GM12878 (cell line): ENCODE results near the gene ANKRD28. TPM values are rescaled to one million over a fixed set of nuclear protein-coding genes. Genes with fewer than 3 reads are reported as not detected.

ENCODE experiments used
- ATAC-seq: fragments of 200-7000 bp; cut with Tn5 transposase; 3 replicates; pipeline ENCODE4 v1.9.1; 2020; ENCODE audit warnings: mild to moderate bottlenecking, moderate library complexity
- BruUV-seq: library from RNA; stranded (reverse); fragments of 400-500 nt; replicated peaks from 2 replicates; lab custom pipeline; 2021; lab: Mats Ljungman, UMichigan
- CTCF ChIA-PET: fragments of 300-600 bp; sonication (Branson Sonifier 250); formaldehyde crosslinking; extraction: SDS; loops from one replicate; lab custom pipeline; 2021; ENCODE audit warnings: inconsistent platforms; lab: Yijun Ruan, JAX
- POLR2A ChIA-PET: fragments of 350-600 bp; formaldehyde crosslinking; extraction: SDS; loops from one replicate; lab custom pipeline; 2021; ENCODE audit warnings: inconsistent platforms; lab: Charles Lee
- RAD21 ChIA-PET: fragments of 300-600 bp; sonication (Branson Sonifier 250); formaldehyde crosslinking; loops from one replicate; lab custom pipeline; 2023; ENCODE audit warnings: antibody characterized with exemption; ENCODE audit not compliant: unreplicated experiment; lab: Charles Lee
- SMC1A ChIA-PET: fragments of 300-600 bp; sonication (Branson Sonifier 250); formaldehyde crosslinking; loops from one replicate; lab custom pipeline; 2023; ENCODE audit not compliant: unreplicated experiment, uncharacterized antibody; lab: Charles Lee
- DNase-seq: peaks from one replicate; pipeline ENCODE4 v3.0.0-alpha.2; 2011; ENCODE audit warnings: low read depth, low spot score
- FAIRE-seq: peaks from 3 replicates; lab custom pipeline; 2011; peaks lifted over from hg19 to GRCh38; lab: Jason Lieb, UNC
- H2AFZ ChIP-seq: 2 replicates; pipeline ENCODE4 v1.6.0; 2011; ENCODE audit warnings: low read depth, low read length, control low read depth; ENCODE audit not compliant: control insufficient read depth
- H3K27ac ChIP-seq: 2 replicates; pipeline ENCODE4 v1.5.1; 2011; ENCODE audit warnings: control low read depth; ENCODE audit not compliant: control insufficient read depth, insufficient read depth
- H3K27me3 ChIP-seq, 2 experiments: replicated peaks in 1 of 2; 2 replicates each; pipeline versions ENCODE4 v1.6.0 to v1.6.1; 2011; ENCODE audit warnings: low read length in 1 of 2; ENCODE audit not compliant: control insufficient read depth in 2 of 2, insufficient read depth in 2 of 2
- H3K36me3 ChIP-seq, 2 experiments: 2 replicates each; pipeline ENCODE4 v1.5.1; 2011; ENCODE audit warnings: low read length in 1 of 2; ENCODE audit not compliant: control insufficient read depth in 2 of 2, insufficient read depth in 2 of 2
- H3K4me1 ChIP-seq: 2 replicates; pipeline ENCODE4 v1.6.1; 2011; ENCODE audit warnings: mild to moderate bottlenecking, low read length, moderate library complexity, mixed read lengths; ENCODE audit not compliant: control insufficient read depth, insufficient read depth
- H3K4me2 ChIP-seq: 2 replicates; pipeline ENCODE4 v1.6.0; 2011; ENCODE audit warnings: control low read depth; ENCODE audit not compliant: control insufficient read depth, insufficient read depth
- H3K4me3 ChIP-seq: fragments of 200-600 bp; sonication (generic); 2 replicates; pipeline ENCODE4 v1.5.1; 2016
- H3K79me2 ChIP-seq: 2 replicates; pipeline ENCODE4 v1.6.0; 2011; ENCODE audit warnings: low read length; ENCODE audit not compliant: control insufficient read depth, insufficient read depth
- H3K9ac ChIP-seq: 2 replicates; pipeline ENCODE4 v1.8.0; 2011; ENCODE audit warnings: low read length, control low read depth, mixed read lengths; ENCODE audit not compliant: control insufficient read depth, insufficient read depth
- H3K9me3 ChIP-seq: replicated peaks from 3 replicates; pipeline ENCODE4 v1.5.1; 2011; ENCODE audit warnings: mild to moderate bottlenecking, low read length; ENCODE audit not compliant: control insufficient read depth, insufficient read depth
- H4K20me1 ChIP-seq: 2 replicates; pipeline ENCODE4 v1.6.0; 2011; ENCODE audit not compliant: control insufficient read depth, insufficient read depth
- BHLHE40 ChIP-seq, 2 experiments: fragments of 450-650 bp in 1 of 2; IDR thresholded peaks; 2 replicates each; pipeline ENCODE4 v1.6.1; 2011 to 2017; ENCODE audit warnings: low read depth in 2 of 2, borderline replicate concordance in 1 of 2, improper control_type of control experiment in 1 of 2, low read length in 1 of 2, mild to moderate bottlenecking in 1 of 2
- EGR1 ChIP-seq, 2 experiments: IDR thresholded peaks; 1 replicate in 1 of 2; 2 replicates in 1 of 2; pipeline ENCODE4 v1.6.1; 2011 to 2012; ENCODE audit warnings: low read depth in 2 of 2, low read length in 2 of 2, borderline replicate concordance in 1 of 2, mild to moderate bottlenecking in 1 of 2, moderate library complexity in 1 of 2
- ETV6 ChIP-seq, 2 experiments: fragments of 450-650 bp in 1 of 2; IDR thresholded peaks in 1 of 2; conservative IDR thresholded peaks in 1 of 2; 2 replicates each; pipeline ENCODE4 v1.6.1; 2014; ENCODE audit warnings: antibody characterized with exemption in 1 of 2, borderline replicate concordance in 1 of 2, low read depth in 1 of 2, mild to moderate bottlenecking in 1 of 2, moderate library complexity in 1 of 2
- HCFC1 ChIP-seq: fragments of 150-350 bp; IDR thresholded peaks from 2 replicates; pipeline ENCODE4 v1.6.1; 2014; ENCODE audit warnings: low read length
- NFYA ChIP-seq: IDR thresholded peaks from 2 replicates; pipeline ENCODE4 v1.6.1; 2011; ENCODE audit warnings: low read depth, mild to moderate bottlenecking, low read length, improper control_type of control experiment, borderline replicate concordance
- NR2C1 ChIP-seq: fragments of 450-650 bp; IDR thresholded peaks from 2 replicates; pipeline ENCODE4 v1.6.1; 2017; ENCODE audit warnings: antibody characterized with exemption, mild to moderate bottlenecking, moderate library complexity
- PAX8 ChIP-seq: fragments of 450-650 bp; IDR thresholded peaks from 2 replicates; pipeline ENCODE4 v1.6.1; 2017; ENCODE audit warnings: mild to moderate bottlenecking, moderate library complexity
- PML ChIP-seq: IDR thresholded peaks from 2 replicates; pipeline ENCODE4 v1.6.1; 2012; ENCODE audit warnings: low read length, inconsistent platforms
- RELB ChIP-seq: fragments of 450-650 bp; IDR thresholded peaks from 2 replicates; pipeline ENCODE4 v1.6.1; 2017; ENCODE audit warnings: low read depth, mild to moderate bottlenecking, moderate library complexity
- SMAD5 ChIP-seq: IDR thresholded peaks from 2 replicates; pipeline ENCODE4 v1.6.1; 2016; ENCODE audit warnings: antibody characterized with exemption, low read depth
- SUZ12 ChIP-seq: fragments of 200-600 bp; sonication (generic); IDR thresholded peaks from one replicate; pipeline ENCODE4 v1.6.1; 2018; ENCODE audit warnings: antibody characterized with exemption, mild to moderate bottlenecking; ENCODE audit not compliant: unreplicated experiment
- USF2 ChIP-seq: IDR thresholded peaks from 2 replicates; pipeline ENCODE4 v1.6.1; 2011; ENCODE audit warnings: low read depth, low read length, improper control_type of control experiment, borderline replicate concordance
- ZNF24 ChIP-seq: fragments of 450-650 bp; IDR thresholded peaks from 2 replicates; pipeline ENCODE4 v1.6.1; 2017; ENCODE audit warnings: antibody characterized with exemption, mild to moderate bottlenecking
- ZSCAN29 ChIP-seq: fragments of 450-650 bp; IDR thresholded peaks from 2 replicates; pipeline ENCODE4 v1.6.1; 2017; ENCODE audit warnings: mild to moderate bottlenecking, moderate library complexity
- WGBS: methylation state at CpG from one replicate; pipeline ENCODE4 v1.1.6; 2016; ENCODE audit warnings: low lambda C conversion rate; ENCODE audit not compliant: insufficient replicate concordance, insufficient coverage; ENCODE audit errors: missing lambda C conversion rate; 5-methylcytosine and 5-hydroxymethylcytosine counted together
- in situ Hi-C: fragments of 300-500 bp; cut with MboI; formaldehyde crosslinking; loops from 9 replicates; pipeline ENCODE4 v1.14.3; 2018; ENCODE audit warnings: mixed read lengths
- intact Hi-C: fragments of 100-400 bp; cut with micrococcal nuclease; formaldehyde crosslinking; loops from one replicate; pipeline ENCODE4 v1.14.2; 2022; ENCODE audit not compliant: unreplicated experiment
- polyA plus RNA-seq, 11 experiments: library from polyadenylated mRNA; depleted of rRNA in 4 of 11; unstranded in 6 of 11; stranded (reverse) in 5 of 11; fragments of >200 nt; fragmentation: Nextera tagmentation in 4 of 11; fragmentation: Illumina TruSeq in 1 of 11; extraction: Ambion mirVana in 4 of 11; extraction: Trizol in 1 of 11; gene quantifications; 1 replicate in 1 of 11; 2 replicates in 10 of 11; pipeline versions ENCODE4 v1.2.1 to v1.2.3, GENCODE V29; 2011 to 2016; ENCODE audit warnings: inconsistent platforms in 2 of 11, missing spikeins in 2 of 11, low read depth in 1 of 11
- total RNA-seq, 4 experiments: library from RNA; depleted of rRNA in 3 of 4; stranded (reverse); fragments of >200 nt in 3 of 4; fragmentation: Illumina TruSeq in 1 of 4; extraction: Trizol in 1 of 4; gene quantifications; 2 replicates each; pipeline versions ENCODE4 v1.2.1 to v1.2.3, GENCODE V29; 2013 to 2021
- TF ChIP-seq, protein P1 (sequence below): fragments of 450-650 bp; formaldehyde crosslinking; IDR thresholded peaks from 2 replicates; pipeline ENCODE4 v1.4.0; 2022; ENCODE audit warnings: mild to moderate bottlenecking, moderate library complexity

The ANKRD28 gene
- total and polyA plus RNA-seq, 10 of the 15 experiments (the other 5 are each of a cell fraction or from before 2014, with no cell fraction given), result 11.2 to 105 (median 38.3) TPM

GRCh38 chr3:15708882-15709677, 88.7 kb downstream of the ANKRD28 start:
- ChIA-PET RAD21 (no interaction called here), SMC1A (interaction anchor here (1.0 kb wide), 1 partner anchor 26 kb away, joined by 3 read pairs; no protein-coding TSS in a partner anchor), CTCF (no interaction called here), POLR2A (no interaction called here)
- 50% methylated on average over 1 of the region's 1 CpG for WGBS
- ATAC-seq (no peak), FAIRE-seq (no peak), DNase-seq (no peak)
- no peaks in the 10 kb centered on the region; the same call in 2 of the 3 replicates for H3K9me3 ChIP-seq
- H3K79me2 ChIP-seq, result no peaks in the 10 kb centered on the region
- no peak overlapping the region for H2AFZ ChIP-seq
- H3K4me3 ChIP-seq, result no peak overlapping the region
- no peak overlapping the region for H3K9ac ChIP-seq
- BruUV-seq, result no TSS peak
- no peaks in the 10 kb centered on the region for H3K27me3 ChIP-seq
- peaks cover 3 to 29% of the 10 kb centered on the region in 2 experiments for H3K36me3 ChIP-seq
- in situ Hi-C loops (no loop called here), intact Hi-C loops (no loop called here)
- H3K27ac ChIP-seq, result no peak overlapping the region
- no peaks in the 10 kb centered on the region for H3K4me1 ChIP-seq
- H3K4me2 ChIP-seq, result no peak overlapping the region
- H4K20me1 ChIP-seq, result no peaks in the 10 kb centered on the region
- TF ChIP-seq, protein P1, sequence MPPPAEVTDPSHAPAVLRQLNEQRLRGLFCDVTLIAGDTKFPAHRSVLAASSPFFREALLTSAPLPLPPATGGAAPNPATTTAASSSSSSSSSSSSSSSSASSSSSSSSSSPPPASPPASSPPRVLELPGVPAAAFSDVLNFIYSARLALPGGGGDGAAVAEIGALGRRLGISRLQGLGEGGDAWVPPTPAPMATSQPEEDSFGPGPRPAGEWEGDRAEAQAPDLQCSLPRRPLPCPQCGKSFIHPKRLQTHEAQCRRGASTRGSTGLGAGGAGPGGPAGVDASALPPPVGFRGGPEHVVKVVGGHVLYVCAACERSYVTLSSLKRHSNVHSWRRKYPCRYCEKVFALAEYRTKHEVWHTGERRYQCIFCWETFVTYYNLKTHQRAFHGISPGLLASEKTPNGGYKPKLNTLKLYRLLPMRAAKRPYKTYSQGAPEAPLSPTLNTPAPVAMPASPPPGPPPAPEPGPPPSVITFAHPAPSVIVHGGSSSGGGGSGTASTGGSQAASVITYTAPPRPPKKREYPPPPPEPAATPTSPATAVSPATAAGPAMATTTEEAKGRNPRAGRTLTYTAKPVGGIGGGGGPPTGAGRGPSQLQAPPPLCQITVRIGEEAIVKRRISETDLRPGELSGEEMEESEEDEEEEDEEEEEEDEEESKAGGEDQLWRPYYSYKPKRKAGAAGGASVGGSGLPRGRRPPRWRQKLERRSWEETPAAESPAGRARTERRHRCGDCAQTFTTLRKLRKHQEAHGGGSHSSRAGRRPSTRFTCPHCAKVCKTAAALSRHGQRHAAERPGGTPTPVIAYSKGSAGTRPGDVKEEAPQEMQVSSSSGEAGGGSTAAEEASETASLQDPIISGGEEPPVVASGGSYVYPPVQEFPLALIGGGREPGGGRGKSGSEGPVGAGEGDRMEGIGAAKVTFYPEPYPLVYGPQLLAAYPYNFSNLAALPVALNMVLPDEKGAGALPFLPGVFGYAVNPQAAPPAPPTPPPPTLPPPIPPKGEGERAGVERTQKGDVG, result no peak
- TF ChIP-seq SUZ12 (no peak), SMAD5 (no peak), NR2C1 (no peak), ETV6 (conservative IDR thresholded peaks at IDR 0.05 in 1 of 2, IDR thresholded peaks at IDR 0.05 in 1 of 2; ENCODE audit: borderline replicate concordance in 1 of 2, low read depth in 1 of 2) (no peak), USF2 (no peak), EGR1 (IDR thresholded peaks at IDR 0.05; ENCODE audit: borderline replicate concordance in 1 of 2, low read depth in 2 of 2, low read length in 2 of 2) (no peak), BHLHE40 (IDR thresholded peaks at IDR 0.05; ENCODE audit: borderline replicate concordance in 1 of 2, low read depth in 2 of 2, low read length in 1 of 2) (no peak), ZSCAN29 (no peak), HCFC1 (no peak), NFYA (no peak), RELB (no peak), PML (no peak), ZNF24 (no peak), PAX8 (no peak)
